Measurements from ENCODE around the gene NSA2.
"Not testable (repeated sequence)": the region's sequence is repeated elsewhere in the genome, so short reads cannot be mapped to it uniquely, and the experiment has no call there.

The NSA2 gene

GRCh38 chr5:74778609-74779008 lies 11.6 kb downstream of the NSA2 start:
- DNase-seq (ENCODE audit: insufficient read length, low spot score) (no peak), FAIRE-seq (no peak)
- TF ChIP-seq POLR2A (IDR thresholded peaks at IDR 0.05; ENCODE audit: low read depth, low read length) = no peak

GRCh38 chr5:74786851-74787250 lies 19.8 kb downstream of the NSA2 start:
- no peak for TF ChIP-seq POLR2A (IDR thresholded peaks at IDR 0.05; ENCODE audit: low read depth, low read length)
- no peak for FAIRE-seq
- DNase-seq (ENCODE audit: insufficient read length, low spot score) = no peak

GRCh38 chr5:74787424-74787823 lies 20.4 kb downstream of the NSA2 start:
- FAIRE-seq = no peak
- TF ChIP-seq POLR2A (IDR thresholded peaks at IDR 0.05; ENCODE audit: low read depth, low read length) = no peak
- DNase-seq (ENCODE audit: insufficient read length, low spot score) = no peak

- DNase-seq (ENCODE audit: insufficient read length, low spot score); FAIRE-seq: not testable (repeated sequence)
Measured at GRCh38 chr5:74791669-74792068, 24.6 kb downstream of the NSA2 start.

DNA sequence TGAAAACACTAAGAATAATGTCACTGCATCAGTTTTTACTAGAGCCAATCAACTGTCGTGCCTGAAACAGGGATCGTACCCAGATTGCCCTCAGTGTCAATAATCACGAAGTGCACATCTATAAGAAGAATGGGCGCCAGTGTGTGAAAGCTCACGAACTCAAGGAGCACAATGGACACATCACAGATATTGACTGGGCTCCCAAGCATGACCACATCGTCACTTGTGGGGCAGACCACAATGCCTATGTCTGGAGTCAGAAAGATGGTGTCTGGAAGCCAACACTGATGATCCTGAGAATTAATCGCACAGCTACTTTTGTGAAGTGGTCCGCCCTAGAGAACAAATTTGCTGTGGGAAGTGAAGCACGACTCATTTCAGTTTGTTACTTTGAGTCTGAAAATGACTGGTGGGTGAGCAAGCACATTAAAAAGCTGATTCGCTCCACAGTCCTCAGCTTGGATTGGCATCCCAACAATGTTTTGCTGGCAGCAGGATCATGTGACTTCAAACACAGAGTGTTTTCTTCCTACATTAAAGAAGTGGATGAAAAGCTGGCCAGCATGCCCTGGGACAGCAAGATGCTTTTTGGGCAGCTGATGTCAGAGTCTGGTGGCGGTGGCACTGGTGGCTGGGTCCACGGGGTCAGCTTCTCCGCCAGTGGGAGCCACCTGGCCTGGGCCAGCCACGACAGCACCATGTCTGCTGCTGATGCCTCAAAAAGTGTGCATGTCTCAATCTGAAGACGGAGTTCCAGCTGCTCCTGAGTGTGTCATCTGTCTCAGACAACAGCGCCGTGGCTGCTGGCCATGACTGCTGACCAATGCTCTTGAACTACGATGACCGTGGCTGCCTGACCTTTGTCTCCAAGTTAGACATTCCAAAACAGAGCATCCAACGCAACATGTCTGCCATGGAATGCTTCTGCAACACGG lies 32.2 kb downstream of the NSA2 start:
- no peak for TF ChIP-seq POLR2A (IDR thresholded peaks at IDR 0.05; ENCODE audit: low read depth, low read length)
- FAIRE-seq = peak; percentile 83
- DNase-seq (ENCODE audit: insufficient read length, low spot score) = no peak

- FAIRE-seq (no peak), DNase-seq (ENCODE audit: insufficient read length, low spot score) (no peak)
- no peak for TF ChIP-seq POLR2A (IDR thresholded peaks at IDR 0.05; ENCODE audit: low read depth, low read length)
Measured at GRCh38 chr5:74801197-74801596, 34.1 kb downstream of the NSA2 start.

DNA sequence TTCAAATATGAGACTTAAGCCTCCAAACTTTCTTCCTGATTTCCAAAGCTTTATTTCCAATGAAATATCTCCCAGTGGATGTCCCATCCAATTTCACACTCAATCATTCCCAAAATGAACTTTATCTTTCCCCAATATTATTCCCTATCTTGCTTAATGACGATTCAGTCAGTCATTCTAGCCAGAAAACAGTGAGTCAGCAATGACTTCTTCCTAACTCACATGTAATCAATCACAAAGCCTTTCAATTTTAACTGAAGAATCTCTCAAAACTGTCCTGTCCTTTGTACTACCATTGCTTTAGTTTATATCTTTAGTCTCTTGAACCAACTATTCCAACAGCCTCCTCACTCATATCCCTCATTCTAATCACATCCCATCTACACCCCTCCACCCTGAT lies 34.9 kb downstream of the NSA2 start:
- DNase-seq (ENCODE audit: insufficient read length, low spot score) (no peak), FAIRE-seq (peak; percentile 92)
- no peak for TF ChIP-seq POLR2A (IDR thresholded peaks at IDR 0.05; ENCODE audit: low read depth, low read length)

GRCh38 chr5:74810915-74811314 lies 43.9 kb downstream of the NSA2 start:
- no peak for DNase-seq (ENCODE audit: insufficient read length, low spot score)
- no peak for FAIRE-seq
- TF ChIP-seq POLR2A (IDR thresholded peaks at IDR 0.05; ENCODE audit: low read depth, low read length) = no peak

- DNase-seq (ENCODE audit: insufficient read length, low spot score) = no peak
- FAIRE-seq = no peak
- TF ChIP-seq POLR2A (IDR thresholded peaks at IDR 0.05; ENCODE audit: low read depth, low read length) = no peak
Measured at GRCh38 chr5:74816875-74817274, 49.8 kb downstream of the NSA2 start.

- no peak for TF ChIP-seq POLR2A (IDR thresholded peaks at IDR 0.05; ENCODE audit: low read depth, low read length)
- FAIRE-seq (no peak), DNase-seq (ENCODE audit: insufficient read length, low spot score) (no peak)
Measured at GRCh38 chr5:74822288-74822687, 55.2 kb downstream of the NSA2 start.

- DNase-seq (ENCODE audit: insufficient read length, low spot score) (no peak), FAIRE-seq (no peak)
- TF ChIP-seq POLR2A (IDR thresholded peaks at IDR 0.05; ENCODE audit: low read depth, low read length) = no peak
Measured at GRCh38 chr5:74829413-74829812, 62.4 kb downstream of the NSA2 start.

Data from H54 (cell line).